GM06990 (cell line): Measurements from ENCODE around the gene ZNF493.

Experiments used
- DNase-seq: peaks from one replicate; pipeline ENCODE4 v3.0.0-alpha.2; 2011; ENCODE audit not compliant: insufficient read length; ENCODE audit errors: extremely low read depth
- H3K27me3 ChIP-seq: replicated peaks from 2 replicates; pipeline ENCODE4 v1.6.0; 2011; ENCODE audit warnings: low read length; ENCODE audit not compliant: control insufficient read depth, insufficient read depth
- H3K36me3 ChIP-seq: 2 replicates; pipeline ENCODE4 v1.5.1; 2011; ENCODE audit warnings: low read length; ENCODE audit not compliant: control insufficient read depth, insufficient read depth
- H3K4me3 ChIP-seq: replicated peaks from 2 replicates; pipeline ENCODE4 v1.5.1; 2011; ENCODE audit warnings: low read depth, mild to moderate bottlenecking, control low read depth, low read length
- CTCF ChIP-seq: IDR thresholded peaks from 2 replicates; pipeline ENCODE4 v1.5.1; 2011; ENCODE audit warnings: low read length, control low read depth, mild to moderate bottlenecking, inconsistent platforms; ENCODE audit not compliant: insufficient read depth, poor library complexity, severe bottlenecking

Gene ZNF493

GRCh38 chr19:21423057-21424041 is 26.4 kb downstream of the ZNF493 start:
- Histone ChIP-seq H3K27me3 (no peaks in the 10 kb centered on the region), H3K4me3 (no peak overlapping the region), H3K36me3 (no peaks in the 10 kb centered on the region)
- DNase-seq: no peak
- TF ChIP-seq CTCF: no peak

- no peak overlapping the region for H3K4me3 ChIP-seq
Observed at GRCh38 chr19:21430675-21431074, 33.7 kb downstream of the ZNF493 start.

GRCh38 chr19:21432590-21432989 is 35.7 kb downstream of the ZNF493 start:
- Histone ChIP-seq H3K4me3 (no peak overlapping the region), H3K27me3 (no peaks in the 10 kb centered on the region), H3K36me3 (no peaks in the 10 kb centered on the region)
- DNase-seq: no peak
- no peak for TF ChIP-seq CTCF

More at GRCh38 chr19:21430675-21431074, 33.7 kb downstream of the ZNF493 start:
- H3K36me3 ChIP-seq: no peaks in the 10 kb centered on the region
- no peaks in the 10 kb centered on the region for H3K27me3 ChIP-seq
- no peak for TF ChIP-seq CTCF
- DNase-seq: no peak

- H3K36me3 ChIP-seq: no peaks in the 10 kb centered on the region
- no peak for DNase-seq
- H3K4me3 ChIP-seq: no peak overlapping the region
- no peaks in the 10 kb centered on the region for H3K27me3 ChIP-seq
- TF ChIP-seq CTCF: no peak
Observed at GRCh38 chr19:21434516-21434915, 37.6 kb downstream of the ZNF493 start.

- Histone ChIP-seq H3K36me3 (no peaks in the 10 kb centered on the region), H3K27me3 (no peaks in the 10 kb centered on the region), H3K4me3 (no peak overlapping the region)
- TF ChIP-seq CTCF: no peak
- DNase-seq: no peak
Observed at GRCh38 chr19:21434967-21435544, 38.1 kb downstream of the ZNF493 start.
